Colonic mucosa (tissue), 4 donors: ENCODE results near the gene MSANTD3. TPM values are rescaled to one million over a fixed set of nuclear protein-coding genes. Genes with fewer than 3 reads are reported as not detected.

Experiments used
- DNase-seq: peaks from one replicate; pipeline ENCODE4 v3.0.0-alpha.2; 2020
- H3K27ac ChIP-seq: fragments of 200-600 bp; one replicate; pipeline ENCODE4 v1.8.0; 2021
- H3K27me3 ChIP-seq: fragments of 200-600 bp; one replicate; pipeline ENCODE4 v1.8.0; 2021
- H3K36me3 ChIP-seq: fragments of 200-600 bp; one replicate; pipeline ENCODE4 v1.8.0; 2021
- H3K4me1 ChIP-seq: fragments of 200-600 bp; one replicate; pipeline ENCODE4 v1.8.0; 2021; ENCODE audit warnings: mild to moderate bottlenecking
- H3K4me3 ChIP-seq: fragments of 200-600 bp; one replicate; pipeline ENCODE4 v1.8.0; 2021
- H3K9ac ChIP-seq, 2 donors: one replicate each; pipeline ENCODE4 v1.7.0; 2013; ENCODE audit warnings: control low read depth in 2 of 2, low read depth in 2 of 2, low read length in 2 of 2
- H3K9me3 ChIP-seq: fragments of 200-600 bp; one replicate; pipeline ENCODE4 v1.8.0; 2021
- CTCF ChIP-seq: fragments of 200-600 bp; IDR thresholded peaks from one replicate; pipeline ENCODE4 v1.8.0; 2022; ENCODE audit warnings: antibody characterized with exemption, mild to moderate bottlenecking
- intact Hi-C: fragments of 100-400 bp; cut with DNase I; formaldehyde crosslinking; loops from one replicate; pipeline ENCODE4 v1.14.1; 2022
- total RNA-seq, 2 donors: library from RNA; stranded (reverse); fragmentation: NEBNext Ultra II Directional in 1 of 2; extraction: Animal tissue kit (Norgen Biotek cat#: 25700) in 1 of 2; gene quantifications; one replicate each; pipeline ENCODE4 v1.2.1, GENCODE V29; 2021
- donor health status: healthy.
- donor health status: DM: no; HTN: no; CAD: no.
- donor health status: DM: no; HTN: no; CAD: no.

MSANTD3 gene
- total RNA-seq, 2 donors from 2014 or later: 9.1 to 11.7 TPM

- no peaks in the 10 kb centered on the region for H3K4me1 ChIP-seq
- no peak for TF ChIP-seq CTCF
- H3K27me3 ChIP-seq: no peaks in the 10 kb centered on the region
- H3K27ac ChIP-seq: no peak overlapping the region
- intact Hi-C loops: no loop called here
- H3K4me3 ChIP-seq: no peak overlapping the region
- H3K9ac ChIP-seq: no peak overlapping the region
- H3K36me3 ChIP-seq: no peaks in the 10 kb centered on the region
- no peaks in the 10 kb centered on the region for H3K9me3 ChIP-seq
- DNase-seq: no peak
Observed at GRCh38 chr9:100396769-100397168, 30.2 kb upstream of the MSANTD3 start.

- Histone ChIP-seq H3K9me3 (no peaks in the 10 kb centered on the region), H3K27ac (no peak overlapping the region), H3K9ac (no peak overlapping the region), H3K27me3 (no peaks in the 10 kb centered on the region), H3K4me1 (no peaks in the 10 kb centered on the region), H3K4me3 (no peak overlapping the region), H3K36me3 (no peaks in the 10 kb centered on the region)
- no peak for DNase-seq
- intact Hi-C loops: no loop called here
- TF ChIP-seq CTCF: no peak
Observed at GRCh38 chr9:100397529-100398266, 29.2 kb upstream of the MSANTD3 start.

GRCh38 chr9:100401042-100401441 lies 25.9 kb upstream of the MSANTD3 start:
- no peaks in the 10 kb centered on the region for H3K27me3 ChIP-seq
- no peak overlapping the region for H3K4me3 ChIP-seq
- TF ChIP-seq CTCF: no peak
- no peak for DNase-seq
- H3K36me3 ChIP-seq: no peaks in the 10 kb centered on the region
- no peaks in the 10 kb centered on the region for H3K4me1 ChIP-seq
- no peak overlapping the region for H3K9ac ChIP-seq
- H3K9me3 ChIP-seq: no peaks in the 10 kb centered on the region
- intact Hi-C loops: loop anchor here (10.0 kb wide), 1 partner anchor 56 kb away; no protein-coding TSS in a partner anchor
- H3K27ac ChIP-seq: no peak overlapping the region

- no peak overlapping the region for H3K9ac ChIP-seq
- no peak for TF ChIP-seq CTCF
- H3K36me3 ChIP-seq: no peaks in the 10 kb centered on the region
- no peaks in the 10 kb centered on the region for H3K4me1 ChIP-seq
- H3K27ac ChIP-seq: no peak overlapping the region
- intact Hi-C loops: loop anchor here (10.0 kb wide), 1 partner anchor 62 kb away; no protein-coding TSS in a partner anchor
- H3K27me3 ChIP-seq: no peaks in the 10 kb centered on the region
- H3K9me3 ChIP-seq: no peaks in the 10 kb centered on the region
- DNase-seq: no peak
- H3K4me3 ChIP-seq: no peak overlapping the region
Observed at GRCh38 chr9:100406962-100407361, 20.0 kb upstream of the MSANTD3 start.

GRCh38 chr9:100408546-100409175 lies 18.3 kb upstream of the MSANTD3 start:
- Histone ChIP-seq H3K9me3 (no peaks in the 10 kb centered on the region), H3K36me3 (no peaks in the 10 kb centered on the region), H3K9ac (no peak overlapping the region), H3K27ac (no peak overlapping the region), H3K4me1 (no peaks in the 10 kb centered on the region), H3K4me3 (no peak overlapping the region), H3K27me3 (no peaks in the 10 kb centered on the region)
- intact Hi-C loops: loop anchor here (10.0 kb wide), 1 partner anchor 64 kb away; no protein-coding TSS in a partner anchor
- TF ChIP-seq CTCF: no peak
- no peak for DNase-seq
